Measurements from ENCODE around the gene ACOT7.

The ACOT7 gene

DNA sequence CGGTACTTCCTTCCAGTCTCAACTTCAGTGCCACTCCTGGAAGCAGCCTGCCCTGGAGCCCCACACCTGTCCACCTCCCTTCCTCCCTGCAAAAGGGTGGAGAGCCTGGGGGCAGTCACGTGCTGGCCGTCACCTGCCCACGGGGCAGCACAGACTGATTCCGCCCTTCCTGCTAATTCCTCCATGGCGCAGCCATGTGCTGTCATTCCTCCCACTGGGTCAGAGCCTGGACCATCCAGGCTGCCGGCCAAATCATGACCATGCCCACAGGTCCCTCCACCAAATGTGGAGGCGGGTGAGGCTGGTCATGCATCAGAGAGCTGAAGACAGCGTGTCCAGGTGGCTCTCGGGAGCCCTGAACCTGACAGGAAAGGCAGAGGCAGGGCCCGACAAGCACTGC is 108.2 kb downstream of the ACOT7 start:
- no peak overlapping the region for H3K27ac ChIP-seq (ENCODE audit: low read depth, low read length)
- no peaks in the 10 kb centered on the region for H4K20me1 ChIP-seq (ENCODE audit: control insufficient read depth, insufficient read depth, low read depth, low read length)
- H3F3A ChIP-seq (ENCODE audit: control insufficient read depth, insufficient read depth), result no peaks in the 10 kb centered on the region
- no peak for TF ChIP-seq EZH2phosphoT487 (IDR thresholded peaks at IDR 0.05; ENCODE audit: borderline replicate concordance, low read length)
- TF ChIP-seq, protein P1, sequence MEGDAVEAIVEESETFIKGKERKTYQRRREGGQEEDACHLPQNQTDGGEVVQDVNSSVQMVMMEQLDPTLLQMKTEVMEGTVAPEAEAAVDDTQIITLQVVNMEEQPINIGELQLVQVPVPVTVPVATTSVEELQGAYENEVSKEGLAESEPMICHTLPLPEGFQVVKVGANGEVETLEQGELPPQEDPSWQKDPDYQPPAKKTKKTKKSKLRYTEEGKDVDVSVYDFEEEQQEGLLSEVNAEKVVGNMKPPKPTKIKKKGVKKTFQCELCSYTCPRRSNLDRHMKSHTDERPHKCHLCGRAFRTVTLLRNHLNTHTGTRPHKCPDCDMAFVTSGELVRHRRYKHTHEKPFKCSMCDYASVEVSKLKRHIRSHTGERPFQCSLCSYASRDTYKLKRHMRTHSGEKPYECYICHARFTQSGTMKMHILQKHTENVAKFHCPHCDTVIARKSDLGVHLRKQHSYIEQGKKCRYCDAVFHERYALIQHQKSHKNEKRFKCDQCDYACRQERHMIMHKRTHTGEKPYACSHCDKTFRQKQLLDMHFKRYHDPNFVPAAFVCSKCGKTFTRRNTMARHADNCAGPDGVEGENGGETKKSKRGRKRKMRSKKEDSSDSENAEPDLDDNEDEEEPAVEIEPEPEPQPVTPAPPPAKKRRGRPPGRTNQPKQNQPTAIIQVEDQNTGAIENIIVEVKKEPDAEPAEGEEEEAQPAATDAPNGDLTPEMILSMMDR (IDR thresholded peaks at IDR 0.05; ENCODE audit: low read depth, low read length, poor library complexity, severe bottlenecking), result no peak
- no peak overlapping the region for H3K4me3 ChIP-seq (ENCODE audit: low read length)
- H3K27me3 ChIP-seq (ENCODE audit: control insufficient read depth, low read length), result no peaks in the 10 kb centered on the region
- no peaks in the 10 kb centered on the region for H3K9me2 ChIP-seq (replicated peaks; ENCODE audit: control insufficient read depth, low read length)
- H3K4me1 ChIP-seq (ENCODE audit: control insufficient read depth, low read length), result no peaks in the 10 kb centered on the region
- H3K9me3 ChIP-seq (ENCODE audit: control insufficient read depth, insufficient read depth, low read length), result no peaks in the 10 kb centered on the region
- H3K4me2 ChIP-seq (ENCODE audit: low read length), result no peak overlapping the region
- no peaks in the 10 kb centered on the region for H3K79me2 ChIP-seq (ENCODE audit: control insufficient read depth, low read length)
- H3K36me3 ChIP-seq (ENCODE audit: control insufficient read depth, low read length), result no peaks in the 10 kb centered on the region

DNA sequence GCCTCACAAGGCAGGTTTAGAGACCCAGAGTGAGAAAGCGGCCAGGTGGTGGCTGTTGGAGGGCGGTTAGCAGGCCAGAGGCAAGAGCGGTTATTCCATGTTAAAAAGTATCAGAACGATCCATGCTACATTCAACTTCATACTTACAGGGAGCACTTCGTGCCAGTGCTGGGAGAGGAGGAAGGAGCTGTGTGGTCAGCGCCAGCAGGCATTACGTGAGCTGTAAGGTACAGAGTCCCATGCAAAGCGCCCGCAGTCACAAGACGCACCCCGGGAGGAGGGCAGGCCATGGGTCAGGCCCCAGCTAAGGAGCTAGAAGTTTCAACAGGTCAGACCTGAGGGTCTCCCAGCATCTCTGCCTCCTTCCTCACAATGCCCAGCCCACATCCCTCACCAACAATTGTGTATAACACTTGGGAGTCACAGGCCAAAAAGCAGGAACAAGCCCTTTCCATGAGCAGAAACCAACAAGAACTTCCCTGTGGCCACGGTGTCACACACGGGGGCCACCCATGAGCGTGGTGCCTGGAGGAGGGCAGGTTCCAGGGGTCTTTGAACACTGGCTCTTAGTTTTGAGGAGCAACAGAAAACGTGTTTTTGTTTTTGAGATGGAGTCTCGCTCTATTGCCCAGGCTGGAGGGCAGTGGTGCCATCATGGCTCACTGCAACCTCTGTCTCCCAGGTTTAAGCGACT is 110.8 kb downstream of the ACOT7 start:
- no peak overlapping the region for H3K4me3 ChIP-seq (ENCODE audit: low read length)
- no peaks in the 10 kb centered on the region for H4K20me1 ChIP-seq (ENCODE audit: control insufficient read depth, insufficient read depth, low read depth, low read length)
- no peaks in the 10 kb centered on the region for H3K27me3 ChIP-seq (ENCODE audit: control insufficient read depth, low read length)
- TF ChIP-seq EZH2phosphoT487 (IDR thresholded peaks at IDR 0.05; ENCODE audit: borderline replicate concordance, low read length), result no peak
- TF ChIP-seq, protein P1 (IDR thresholded peaks at IDR 0.05; ENCODE audit: low read depth, low read length, poor library complexity, severe bottlenecking), result no peak
- no peak overlapping the region for H3K4me2 ChIP-seq (ENCODE audit: low read length)
- no peaks in the 10 kb centered on the region for H3K9me2 ChIP-seq (replicated peaks; ENCODE audit: control insufficient read depth, low read length)
- H3F3A ChIP-seq (ENCODE audit: control insufficient read depth, insufficient read depth), result no peaks in the 10 kb centered on the region
- no peak overlapping the region for H3K27ac ChIP-seq (ENCODE audit: low read depth, low read length)
- no peaks in the 10 kb centered on the region for H3K9me3 ChIP-seq (ENCODE audit: control insufficient read depth, insufficient read depth, low read length)
- no peaks in the 10 kb centered on the region for H3K36me3 ChIP-seq (ENCODE audit: control insufficient read depth, low read length)
- H3K79me2 ChIP-seq (ENCODE audit: control insufficient read depth, low read length), result no peaks in the 10 kb centered on the region
- no peaks in the 10 kb centered on the region for H3K4me1 ChIP-seq (ENCODE audit: control insufficient read depth, low read length)

GRCh38 chr1:6281511-6282402 is 111.8 kb downstream of the ACOT7 start:
- H3K79me2 ChIP-seq (ENCODE audit: control insufficient read depth, low read length), result no peaks in the 10 kb centered on the region
- no peak overlapping the region for H3K27ac ChIP-seq (ENCODE audit: low read depth, low read length)
- TF ChIP-seq, protein P1 (IDR thresholded peaks at IDR 0.05; ENCODE audit: low read depth, low read length, poor library complexity, severe bottlenecking), result no peak
- TF ChIP-seq EZH2phosphoT487 (IDR thresholded peaks at IDR 0.05; ENCODE audit: borderline replicate concordance, low read length), result no peak
- H3F3A ChIP-seq (ENCODE audit: control insufficient read depth, insufficient read depth), result no peaks in the 10 kb centered on the region
- H3K4me2 ChIP-seq (ENCODE audit: low read length), result no peak overlapping the region
- no peaks in the 10 kb centered on the region for H3K27me3 ChIP-seq (ENCODE audit: control insufficient read depth, low read length)
- no peaks in the 10 kb centered on the region for H3K4me1 ChIP-seq (ENCODE audit: control insufficient read depth, low read length)
- H3K9me2 ChIP-seq (replicated peaks; ENCODE audit: control insufficient read depth, low read length), result no peaks in the 10 kb centered on the region
- H3K9me3 ChIP-seq (ENCODE audit: control insufficient read depth, insufficient read depth, low read length), result no peaks in the 10 kb centered on the region
- no peaks in the 10 kb centered on the region for H4K20me1 ChIP-seq (ENCODE audit: control insufficient read depth, insufficient read depth, low read depth, low read length)
- H3K4me3 ChIP-seq (ENCODE audit: low read length), result no peak overlapping the region
- H3K36me3 ChIP-seq (ENCODE audit: control insufficient read depth, low read length), result no peaks in the 10 kb centered on the region
